ENCODE data around the gene RREB1. TPM values are rescaled to one million over a fixed set of nuclear protein-coding genes. Genes with fewer than 3 reads are reported as not detected.

RREB1 gene
- polyA plus RNA-seq, 1 experiment, result 2.6 TPM

GRCh38 chr6:7292596-7293255 is 185.0 kb downstream of the RREB1 start:
- ChIA-PET POLR2A (interaction anchor here (0.6 to 0.7 kb wide), 4 partner anchors 14 to 324 kb away, joined by 3 to 5 read pairs (median 3); no protein-coding TSS in a partner anchor), CTCF (interaction anchor here (1.7 kb wide), 1 partner anchor 18 kb away, joined by 14 read pairs; no protein-coding TSS in a partner anchor)
- no peak overlapping the region for H3K27ac ChIP-seq (ENCODE audit: low read depth, low read length)
- no peak for TF ChIP-seq CTCF (IDR thresholded peaks at IDR 0.05; ENCODE audit: low read depth, low read length)
- no peaks in the 10 kb centered on the region for H3K9me3 ChIP-seq (ENCODE audit: control insufficient read depth, insufficient read depth, low read length)
- H3K4me3 ChIP-seq (ENCODE audit: low read depth, low read length), result no peak overlapping the region
- no peak for DNase-seq (ENCODE audit: low read depth, low spot score)
- H3K27me3 ChIP-seq (ENCODE audit: control insufficient read depth, insufficient read depth, low read length), result no peaks in the 10 kb centered on the region

GRCh38 chr6:7295916-7296315 is 188.2 kb downstream of the RREB1 start:
- no peak overlapping the region for H3K27ac ChIP-seq (ENCODE audit: low read depth, low read length)
- no peak for TF ChIP-seq CTCF (IDR thresholded peaks at IDR 0.05; ENCODE audit: low read depth, low read length)
- H3K4me3 ChIP-seq (ENCODE audit: low read depth, low read length), result no peak overlapping the region
- ChIA-PET CTCF (interaction anchor here (0.9 kb wide), 1 partner anchor 20 kb away, joined by 3 read pairs; no protein-coding TSS in a partner anchor), POLR2A (no interaction called here)
- no peak for DNase-seq (ENCODE audit: low read depth, low spot score)
- no peaks in the 10 kb centered on the region for H3K27me3 ChIP-seq (ENCODE audit: control insufficient read depth, insufficient read depth, low read length)
- no peaks in the 10 kb centered on the region for H3K9me3 ChIP-seq (ENCODE audit: control insufficient read depth, insufficient read depth, low read length)

- no peak for TF ChIP-seq CTCF (IDR thresholded peaks at IDR 0.05; ENCODE audit: low read depth, low read length)
- CTCF ChIA-PET, result interaction anchor here (0.9 kb wide), 1 partner anchor 21 kb away, joined by 3 read pairs; no protein-coding TSS in a partner anchor
- no peaks in the 10 kb centered on the region for H3K27me3 ChIP-seq (ENCODE audit: control insufficient read depth, insufficient read depth, low read length)
- H3K4me3 ChIP-seq (ENCODE audit: low read depth, low read length), result no peak overlapping the region
- no peaks in the 10 kb centered on the region for H3K9me3 ChIP-seq (ENCODE audit: control insufficient read depth, insufficient read depth, low read length)
- no peak overlapping the region for H3K27ac ChIP-seq (ENCODE audit: low read depth, low read length)
- no peak for DNase-seq (ENCODE audit: low read depth, low spot score)
- POLR2A ChIA-PET, result no interaction called here
Measured at GRCh38 chr6:7296602-7297001, 188.8 kb downstream of the RREB1 start.

GRCh38 chr6:7298113-7298512 is 190.4 kb downstream of the RREB1 start:
- ChIA-PET POLR2A (no interaction called here), CTCF (interaction anchor here (1.6 kb wide), 1 partner anchor 22 kb away, joined by 10 read pairs; no protein-coding TSS in a partner anchor)
- no peak for TF ChIP-seq CTCF (IDR thresholded peaks at IDR 0.05; ENCODE audit: low read depth, low read length)
- Histone ChIP-seq H3K27ac (ENCODE audit: low read depth, low read length) (no peak overlapping the region), H3K27me3 (ENCODE audit: control insufficient read depth, insufficient read depth, low read length) (no peaks in the 10 kb centered on the region), H3K4me3 (ENCODE audit: low read depth, low read length) (no peak overlapping the region), H3K9me3 (ENCODE audit: control insufficient read depth, insufficient read depth, low read length) (no peaks in the 10 kb centered on the region)
- no peak for DNase-seq (ENCODE audit: low read depth, low spot score)

GRCh38 chr6:7300926-7301325 is 193.2 kb downstream of the RREB1 start:
- H3K9me3 ChIP-seq (ENCODE audit: control insufficient read depth, insufficient read depth, low read length), result no peaks in the 10 kb centered on the region
- no peak for DNase-seq (ENCODE audit: low read depth, low spot score)
- no peak overlapping the region for H3K27ac ChIP-seq (ENCODE audit: low read depth, low read length)
- CTCF ChIA-PET, result interaction anchor here (1.3 to 1.7 kb wide), 2 partner anchors 25 to 58 kb away, joined by 4 to 15 read pairs; no protein-coding TSS in a partner anchor
- POLR2A ChIA-PET, result no interaction called here
- no peaks in the 10 kb centered on the region for H3K27me3 ChIP-seq (ENCODE audit: control insufficient read depth, insufficient read depth, low read length)
- H3K4me3 ChIP-seq (ENCODE audit: low read depth, low read length), result no peak overlapping the region
- TF ChIP-seq CTCF (IDR thresholded peaks at IDR 0.05; ENCODE audit: low read depth, low read length), result no peak
